Neuronal stem cell (in vitro differentiated cells): ENCODE measurements around the gene TWNK.

Experiments used
- DNase-seq: peaks from one replicate; pipeline ENCODE4 v3.0.0-alpha.2; 2013; ENCODE audit warnings: low spot score
- H2AFZ ChIP-seq: one replicate; pipeline ENCODE4 v1.6.1; 2013; ENCODE audit warnings: mild to moderate bottlenecking, low read length, inconsistent platforms
- H2AK5ac ChIP-seq: 2 replicates; pipeline ENCODE4 v1.6.1; 2013; ENCODE audit warnings: low read depth, mild to moderate bottlenecking, inconsistent platforms, low read length, moderate library complexity, mixed read lengths
- H2BK120ac ChIP-seq: 2 replicates; pipeline ENCODE4 v1.6.1; 2013; ENCODE audit warnings: low read depth, mild to moderate bottlenecking, inconsistent platforms, low read length, moderate library complexity, mixed read lengths
- H2BK12ac ChIP-seq: one replicate; pipeline ENCODE4 v1.6.1; 2013; ENCODE audit warnings: low read length, inconsistent platforms
- H2BK15ac ChIP-seq: 2 replicates; pipeline ENCODE4 v1.6.1; 2013; ENCODE audit warnings: mild to moderate bottlenecking, low read length, inconsistent platforms, mixed read lengths
- H2BK5ac ChIP-seq: one replicate; pipeline ENCODE4 v1.6.1; 2013; ENCODE audit warnings: inconsistent platforms, mild to moderate bottlenecking, low read length, moderate library complexity
- H3K14ac ChIP-seq: one replicate; pipeline ENCODE4 v1.6.1; 2013; ENCODE audit warnings: low read length, inconsistent platforms
- H3K18ac ChIP-seq: 2 replicates; pipeline ENCODE4 v1.6.1; 2013; ENCODE audit warnings: low read length, inconsistent platforms
- H3K23ac ChIP-seq: 2 replicates; pipeline ENCODE4 v1.6.1; 2013; ENCODE audit warnings: low read depth, mild to moderate bottlenecking, mixed read lengths, low read length, inconsistent platforms; ENCODE audit not compliant: poor library complexity
- H3K27ac ChIP-seq: replicated peaks from 3 replicates; pipeline ENCODE4 v1.5.1; 2013; ENCODE audit warnings: low read length, inconsistent platforms
- H3K27me3 ChIP-seq, 3 experiments: 2 replicates each; pipeline ENCODE4 v1.6.1; 2013; ENCODE audit warnings: low read length in 3 of 3, mild to moderate bottlenecking in 2 of 3, inconsistent platforms in 1 of 3, low read depth in 1 of 3, mixed read lengths in 1 of 3, moderate library complexity in 1 of 3; ENCODE audit not compliant: control insufficient read depth in 3 of 3, insufficient read depth in 3 of 3
- H3K36me3 ChIP-seq, 2 donors: replicated peaks in 1 of 2; 2 replicates each; pipeline ENCODE4 v1.6.1; 2013; ENCODE audit warnings: low read length in 2 of 2; ENCODE audit not compliant: control insufficient read depth in 2 of 2, insufficient read depth in 2 of 2
- H3K4ac ChIP-seq: 2 replicates; pipeline ENCODE4 v1.6.1; 2013; ENCODE audit warnings: inconsistent platforms, mild to moderate bottlenecking, low read length, moderate library complexity
- H3K4me1 ChIP-seq, 2 donors: 1 replicate in 1 of 2; 2 replicates in 1 of 2; pipeline ENCODE4 v1.6.1; 2013; ENCODE audit warnings: low read length in 2 of 2, low read depth in 1 of 2; ENCODE audit not compliant: control insufficient read depth in 2 of 2, insufficient read depth in 1 of 2
- H3K4me2 ChIP-seq: one replicate; pipeline ENCODE4 v1.6.1; 2013; ENCODE audit warnings: mild to moderate bottlenecking, low read length, inconsistent platforms; ENCODE audit not compliant: insufficient read depth, poor library complexity, severe bottlenecking
- H3K4me3 ChIP-seq, 2 donors: 2 replicates each; pipeline ENCODE4 v1.5.1; 2013; ENCODE audit warnings: low read length in 2 of 2, mild to moderate bottlenecking in 2 of 2, inconsistent platforms in 1 of 2, moderate library complexity in 1 of 2
- H3K79me1 ChIP-seq: one replicate; pipeline ENCODE4 v1.6.1; 2013; ENCODE audit warnings: low read depth, mild to moderate bottlenecking, inconsistent platforms, low read length, moderate library complexity
- H3K9ac ChIP-seq: one replicate; pipeline ENCODE4 v1.6.1; 2013; ENCODE audit warnings: mild to moderate bottlenecking, low read depth, low read length, inconsistent platforms; ENCODE audit not compliant: poor library complexity
- H3K9me3 ChIP-seq, 2 donors: replicated peaks in 1 of 2; 2 replicates each; pipeline versions ENCODE3 to v1.6.1; 2013; ENCODE audit warnings: low read length in 2 of 2, mild to moderate bottlenecking in 2 of 2, inconsistent platforms in 1 of 2, low read depth in 1 of 2, mixed read lengths in 1 of 2, moderate library complexity in 1 of 2; ENCODE audit not compliant: control insufficient read depth in 2 of 2, insufficient read depth in 1 of 2
- H4K8ac ChIP-seq: one replicate; pipeline ENCODE4 v1.6.1; 2013; ENCODE audit warnings: low read depth, mild to moderate bottlenecking, inconsistent platforms, low read length, moderate library complexity
- H4K91ac ChIP-seq: one replicate; pipeline ENCODE4 v1.6.1; 2013; ENCODE audit warnings: low read length, low read depth, mild to moderate bottlenecking, inconsistent platforms; ENCODE audit not compliant: poor library complexity
- WGBS, 2 donors: extraction: QIAGEN DNeasy Blood & Tissue Kit; methylation state at CpG; one replicate each; pipeline ENCODE4 v1.1.7; 2013; ENCODE audit warnings: missing lambda C conversion rate in 2 of 2, mixed read lengths in 1 of 2; ENCODE audit not compliant: insufficient read length in 2 of 2, insufficient replicate concordance in 1 of 2; ENCODE audit errors: extremely low coverage in 2 of 2; 5-methylcytosine and 5-hydroxymethylcytosine counted together

TWNK gene

GRCh38 chr10:100963826-100964225 is 23.5 kb upstream of the TWNK start:
- Histone ChIP-seq H3K4ac (no peak overlapping the region), H2AFZ (no peak overlapping the region), H3K27ac (no peak overlapping the region), H3K4me3 (no peak overlapping the region), H4K91ac (no peak overlapping the region), H3K14ac (no peak overlapping the region), H3K79me1 (no peaks in the 10 kb centered on the region), H3K27me3 (no peaks in the 10 kb centered on the region), H2BK15ac (no peak overlapping the region), H3K4me2 (no peak overlapping the region), H3K36me3 (peaks cover 8 to 81% of the 10 kb centered on the region in 2 donors), H3K23ac (no peak overlapping the region), H2BK5ac (no peak overlapping the region), H2BK120ac (no peak overlapping the region), H3K9ac (no peak overlapping the region), H2AK5ac (no peak overlapping the region), H3K18ac (no peak overlapping the region), H2BK12ac (no peak overlapping the region), H4K8ac (no peak overlapping the region), H3K4me1 (peaks cover 0 to 4% of the 10 kb centered on the region in 2 donors), H3K9me3 (no peaks in the 10 kb centered on the region)
- DNase-seq = no peak
- WGBS, 2 donors = no CpG with 5 or more reads among the region's 1 CpG

GRCh38 chr10:100965820-100966219 is 21.5 kb upstream of the TWNK start:
- Histone ChIP-seq H4K91ac (no peak overlapping the region), H3K4me2 (no peak overlapping the region), H3K36me3 (peaks cover 5 to 62% of the 10 kb centered on the region in 2 donors), H2AK5ac (no peak overlapping the region), H3K79me1 (peaks cover 3% of the 10 kb centered on the region), H3K4me1 (peaks cover 0 to 9% of the 10 kb centered on the region in 2 donors), H3K4ac (no peak overlapping the region), H3K4me3 (no peak overlapping the region), H3K9me3 (no peaks in the 10 kb centered on the region), H3K23ac (no peak overlapping the region), H3K27ac (no peak overlapping the region), H2BK120ac (no peak overlapping the region), H2AFZ (no peak overlapping the region), H3K27me3 (peaks cover 0 to 5% (median 0%) of the 10 kb centered on the region in 3 experiments), H2BK15ac (no peak overlapping the region), H3K14ac (no peak overlapping the region), H4K8ac (no peak overlapping the region), H2BK5ac (no peak overlapping the region), H3K18ac (no peak overlapping the region), H3K9ac (no peak overlapping the region), H2BK12ac (no peak overlapping the region)
- no CpG with 5 or more reads among the region's 5 CpGs for WGBS, 2 donors
- DNase-seq = no peak

GRCh38 chr10:100966887-100967286 is 20.5 kb upstream of the TWNK start:
- Histone ChIP-seq H3K27me3 (peaks cover 0 to 5% (median 0%) of the 10 kb centered on the region in 3 experiments), H2BK12ac (no peak overlapping the region), H3K9me3 (no peaks in the 10 kb centered on the region), H2BK5ac (no peak overlapping the region), H4K91ac (no peak overlapping the region), H2BK120ac (no peak overlapping the region), H2BK15ac (no peak overlapping the region), H3K9ac (no peak overlapping the region), H3K36me3 (peaks cover 5 to 53% of the 10 kb centered on the region in 2 donors), H3K14ac (no peak overlapping the region), H3K23ac (no peak overlapping the region), H3K79me1 (peaks cover 3% of the 10 kb centered on the region), H3K4me1 (peaks cover 2 to 12% of the 10 kb centered on the region in 2 donors), H2AFZ (no peak overlapping the region), H3K18ac (no peak overlapping the region), H4K8ac (no peak overlapping the region), H2AK5ac (no peak overlapping the region), H3K4ac (no peak overlapping the region), H3K27ac (no peak overlapping the region), H3K4me3 (no peak overlapping the region), H3K4me2 (no peak overlapping the region)
- no CpG with 5 or more reads among the region's 2 CpGs for WGBS, 2 donors
- no peak for DNase-seq

GRCh38 chr10:100967332-100967731 is 20.0 kb upstream of the TWNK start:
- no peak overlapping the region for H2BK5ac ChIP-seq
- H3K79me1 ChIP-seq = peaks cover 3% of the 10 kb centered on the region
- H3K36me3 ChIP-seq = peaks cover 5 to 48% of the 10 kb centered on the region in 2 donors
- no peak overlapping the region for H3K9ac ChIP-seq
- H2BK12ac ChIP-seq = no peak overlapping the region
- no peak overlapping the region for H3K27ac ChIP-seq
- H3K18ac ChIP-seq = no peak overlapping the region
- no peak overlapping the region for H3K14ac ChIP-seq
- peaks cover 0 to 5% (median 0%) of the 10 kb centered on the region in 3 experiments for H3K27me3 ChIP-seq
- H2AFZ ChIP-seq = no peak overlapping the region
- H3K4ac ChIP-seq = no peak overlapping the region
- H3K23ac ChIP-seq = no peak overlapping the region
- no peak overlapping the region for H3K4me2 ChIP-seq
- no peak overlapping the region for H3K4me3 ChIP-seq
- no peak overlapping the region for H4K8ac ChIP-seq
- H2BK120ac ChIP-seq = no peak overlapping the region
- H2AK5ac ChIP-seq = no peak overlapping the region
- H3K4me1 ChIP-seq = peaks cover 2 to 16% of the 10 kb centered on the region in 2 donors
- no CpG with 5 or more reads among the region's 2 CpGs for WGBS, 2 donors
- H4K91ac ChIP-seq = no peak overlapping the region
- H3K9me3 ChIP-seq = no peaks in the 10 kb centered on the region
- DNase-seq = no peak
- no peak overlapping the region for H2BK15ac ChIP-seq
